ENCODE measurements around the gene IQSEC1. TPM values are rescaled to one million over a fixed set of nuclear protein-coding genes. Genes with fewer than 3 reads are reported as not detected.
A peak's percentile ranks its signal among the peaks of the same experiment; 100 is the strongest.

The IQSEC1 gene
- total RNA-seq, 1 experiment from 2014 or later, result 13.0 TPM

GRCh38 chr3:12948371-12948770 is 124.9 kb downstream of the IQSEC1 start:
- H3K4me1 ChIP-seq (ENCODE audit: insufficient read depth, low read length, poor library complexity, severe bottlenecking), result peaks cover 10% of the 10 kb centered on the region
- no TSS peak for BruUV-seq (replicated peaks)
- H3K27me3 ChIP-seq (replicated peaks; ENCODE audit: insufficient read depth, low read depth, low read length, poor library complexity), result no peaks in the 10 kb centered on the region
- H3K9me3 ChIP-seq (ENCODE audit: low read depth, low read length, poor library complexity, severe bottlenecking), result no peaks in the 10 kb centered on the region
- intact Hi-C loops (cut with micrococcal nuclease; ENCODE audit: unreplicated experiment), result no loop called here
- H3K36me3 ChIP-seq (ENCODE audit: insufficient read depth, low read length, poor library complexity, severe bottlenecking), result no peaks in the 10 kb centered on the region
- no peak overlapping the region for H3K4me3 ChIP-seq (ENCODE audit: low read depth, low read length, poor library complexity, severe bottlenecking)
- ChIA-PET POLR2A (ENCODE audit: low non-redundant PET) (no interaction called here), CTCF (no interaction called here)
- no peak overlapping the region for H3K27ac ChIP-seq (ENCODE audit: low read depth, low read length, poor library complexity, severe bottlenecking)
- TF ChIP-seq CTCF (conservative IDR thresholded peaks at IDR 0.05; ENCODE audit: low read depth, low read length) (no peak), EZH2 (IDR thresholded peaks at IDR 0.05; ENCODE audit: borderline replicate concordance, low read depth, low read length, poor library complexity, severe bottlenecking) (no peak)
- no peak for DNase-seq (ENCODE audit: low spot score)

GRCh38 chr3:12947504-12948369 is 125.5 kb downstream of the IQSEC1 start:
- ChIA-PET CTCF (no interaction called here), POLR2A (ENCODE audit: low non-redundant PET) (no interaction called here)
- Histone ChIP-seq H3K4me1 (ENCODE audit: insufficient read depth, low read length, poor library complexity, severe bottlenecking) (peaks cover 10% of the 10 kb centered on the region), H3K36me3 (ENCODE audit: insufficient read depth, low read length, poor library complexity, severe bottlenecking) (no peaks in the 10 kb centered on the region), H3K9me3 (ENCODE audit: low read depth, low read length, poor library complexity, severe bottlenecking) (no peaks in the 10 kb centered on the region), H3K4me3 (ENCODE audit: low read depth, low read length, poor library complexity, severe bottlenecking) (no peak overlapping the region), H3K27ac (ENCODE audit: low read depth, low read length, poor library complexity, severe bottlenecking) (no peak overlapping the region), H3K27me3 (replicated peaks; ENCODE audit: insufficient read depth, low read depth, low read length, poor library complexity) (no peaks in the 10 kb centered on the region)
- no TSS peak for BruUV-seq (replicated peaks)
- intact Hi-C loops (cut with micrococcal nuclease; ENCODE audit: unreplicated experiment), result no loop called here
- peak; percentile 65 for DNase-seq (ENCODE audit: low spot score)
- TF ChIP-seq CTCF (conservative IDR thresholded peaks at IDR 0.05; ENCODE audit: low read depth, low read length) (no peak), EZH2 (IDR thresholded peaks at IDR 0.05; ENCODE audit: borderline replicate concordance, low read depth, low read length, poor library complexity, severe bottlenecking) (no peak)

- no peak overlapping the region for H3K27ac ChIP-seq (ENCODE audit: low read depth, low read length, poor library complexity, severe bottlenecking)
- H3K4me1 ChIP-seq (ENCODE audit: insufficient read depth, low read length, poor library complexity, severe bottlenecking), result peaks cover 10% of the 10 kb centered on the region
- intact Hi-C loops (cut with micrococcal nuclease; ENCODE audit: unreplicated experiment), result no loop called here
Measured at GRCh38 chr3:12946649-12947316, 126.4 kb downstream of the IQSEC1 start.

More at GRCh38 chr3:12946649-12947316, 126.4 kb downstream of the IQSEC1 start:
- ChIA-PET CTCF (no interaction called here), POLR2A (ENCODE audit: low non-redundant PET) (no interaction called here)
- no TSS peak for BruUV-seq (replicated peaks)
- H3K9me3 ChIP-seq (ENCODE audit: low read depth, low read length, poor library complexity, severe bottlenecking), result no peaks in the 10 kb centered on the region
- no peak overlapping the region for H3K4me3 ChIP-seq (ENCODE audit: low read depth, low read length, poor library complexity, severe bottlenecking)
- TF ChIP-seq EZH2 (IDR thresholded peaks at IDR 0.05; ENCODE audit: borderline replicate concordance, low read depth, low read length, poor library complexity, severe bottlenecking) (no peak), CTCF (conservative IDR thresholded peaks at IDR 0.05; ENCODE audit: low read depth, low read length) (no peak)
- H3K36me3 ChIP-seq (ENCODE audit: insufficient read depth, low read length, poor library complexity, severe bottlenecking), result no peaks in the 10 kb centered on the region
- no peaks in the 10 kb centered on the region for H3K27me3 ChIP-seq (replicated peaks; ENCODE audit: insufficient read depth, low read depth, low read length, poor library complexity)
- DNase-seq (ENCODE audit: low spot score), result no peak

Data from A673 (cell line).